NCI-H2196 treated with DMSO at 0.1 percent for 48 hours (cell line): ENCODE measurements around the gene MPPED2.
"Not testable (repeated sequence)": the region's sequence is repeated elsewhere in the genome, so short reads cannot be mapped to it uniquely, and the experiment has no call there.

Source experiments
- DNase-seq: peaks from one replicate; lab custom pipeline; 2025; ENCODE audit not compliant: unreplicated experiment; lab: John Stamatoyannopoulos, UW

The MPPED2 gene

DNA sequence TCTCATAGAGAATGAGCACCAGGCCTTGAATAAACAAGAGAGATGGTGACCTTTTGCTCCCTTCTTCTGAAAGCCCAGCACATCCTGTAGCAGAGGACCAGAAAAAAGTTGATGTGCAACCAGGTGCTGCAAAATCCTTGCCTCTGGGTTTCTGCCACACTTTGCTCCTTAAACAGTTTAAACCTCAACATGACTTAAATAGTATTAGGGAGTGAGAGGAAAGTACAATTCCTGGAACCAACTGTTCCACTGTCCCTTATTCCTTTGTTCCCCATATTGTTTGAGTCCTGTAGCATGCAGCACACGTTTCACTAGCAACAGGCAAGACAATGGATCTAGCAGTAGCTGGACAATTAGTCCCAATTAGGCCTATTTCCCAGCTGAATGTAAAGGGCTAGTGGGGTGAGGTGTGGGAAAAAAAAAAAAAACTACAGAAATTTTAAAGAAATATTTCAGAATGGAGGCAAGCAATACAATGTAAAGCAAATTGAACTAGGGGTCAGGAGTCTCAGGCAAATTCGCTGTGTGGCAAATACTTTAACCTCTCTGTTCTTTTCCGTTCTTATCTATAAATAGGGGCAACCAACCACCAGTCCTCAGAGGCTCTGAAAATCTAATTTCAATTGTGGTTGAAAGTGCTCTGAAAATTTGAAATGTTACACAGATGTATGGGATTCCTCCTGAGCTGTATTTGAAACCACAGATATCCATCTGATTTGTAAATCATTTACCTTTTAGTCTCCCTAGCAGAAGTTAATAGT, 6.6 kb downstream of the MPPED2 start:
- no peak for DNase-seq

- DNase-seq, result no peak
Measured at GRCh38 chr11:30578406-30578805, 7.7 kb downstream of the MPPED2 start.

- no peak for DNase-seq
Measured at GRCh38 chr11:30573951-30574350, 12.2 kb downstream of the MPPED2 start.

GRCh38 chr11:30568931-30569330, 17.2 kb downstream of the MPPED2 start:
- DNase-seq, result no peak

DNA sequence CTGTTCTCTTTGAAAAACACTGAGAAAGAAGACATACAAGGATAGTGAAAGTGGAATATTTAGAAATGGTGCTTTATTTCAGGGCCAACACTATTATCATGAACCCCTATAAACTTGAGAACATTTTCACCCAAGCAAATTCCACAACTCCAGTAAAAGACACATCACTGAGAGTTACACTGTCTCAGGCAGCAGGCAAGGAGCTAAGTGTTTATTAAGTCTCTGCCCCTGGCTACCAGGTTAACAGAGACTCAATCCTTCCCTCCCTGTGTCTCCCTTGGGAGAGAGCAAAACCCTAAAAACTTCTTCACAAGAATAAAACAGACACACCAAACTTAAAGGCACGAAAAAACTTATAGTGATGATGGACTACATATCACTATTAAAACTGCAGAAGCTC, 18.5 kb downstream of the MPPED2 start:
- DNase-seq, result no peak

DNA sequence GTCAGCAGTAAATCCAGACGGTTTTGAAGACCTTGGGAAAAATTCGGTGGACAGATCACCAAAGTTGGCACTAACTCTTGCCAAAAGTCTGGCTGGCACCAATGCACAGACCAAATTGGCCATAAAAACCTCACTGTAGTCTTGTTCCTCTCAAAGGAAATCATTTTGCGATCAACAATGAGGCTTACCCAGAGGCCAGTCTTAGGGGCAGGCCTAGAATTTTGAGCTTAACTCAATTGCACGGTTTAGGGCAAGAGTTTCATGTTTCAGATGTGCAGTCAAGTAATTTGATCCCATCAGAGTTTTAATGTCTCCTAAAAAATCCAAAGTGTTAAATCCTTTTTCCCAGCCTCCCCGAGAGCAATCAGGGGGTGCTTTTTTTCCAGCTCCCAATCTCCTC, 19.0 kb downstream of the MPPED2 start:
- no peak for DNase-seq

DNA sequence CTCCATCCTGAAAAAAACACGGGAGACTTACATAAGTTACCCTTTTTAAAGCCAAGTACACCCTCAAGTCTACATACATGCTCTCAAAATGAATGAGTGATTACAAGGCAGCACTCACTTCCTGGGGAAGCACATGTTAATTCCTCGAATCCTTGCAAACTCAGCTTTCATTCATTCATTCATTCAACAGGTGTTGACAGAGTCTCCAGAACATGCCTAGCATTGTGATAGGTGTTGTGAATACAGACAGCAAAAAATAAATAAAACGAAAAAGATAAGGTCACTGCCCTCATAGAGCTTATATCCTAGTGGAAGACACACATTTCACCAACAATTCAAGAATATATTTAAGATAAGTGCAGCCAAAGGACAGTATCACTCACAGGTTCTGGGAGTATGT, 19.7 kb downstream of the MPPED2 start:
- no peak for DNase-seq

DNA sequence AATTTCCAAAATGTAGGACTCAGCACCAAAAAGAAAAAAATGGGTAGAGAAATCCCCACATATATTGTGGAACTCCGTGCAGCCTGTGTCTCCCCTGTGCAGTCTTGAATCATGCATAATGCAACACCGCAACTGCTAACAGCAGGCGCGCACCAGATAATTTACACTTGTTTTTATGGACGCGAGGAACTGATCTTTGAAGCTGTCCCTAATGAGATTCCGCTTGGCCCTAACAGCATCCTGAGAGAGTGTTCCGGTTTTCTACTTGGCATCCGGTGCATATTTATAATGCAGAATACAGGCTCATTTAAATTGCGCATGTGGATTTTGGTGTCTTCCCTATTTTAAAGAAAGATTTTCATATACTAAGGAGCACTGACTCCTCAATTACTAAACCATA, 21.1 kb downstream of the MPPED2 start:
- no peak for DNase-seq

DNA sequence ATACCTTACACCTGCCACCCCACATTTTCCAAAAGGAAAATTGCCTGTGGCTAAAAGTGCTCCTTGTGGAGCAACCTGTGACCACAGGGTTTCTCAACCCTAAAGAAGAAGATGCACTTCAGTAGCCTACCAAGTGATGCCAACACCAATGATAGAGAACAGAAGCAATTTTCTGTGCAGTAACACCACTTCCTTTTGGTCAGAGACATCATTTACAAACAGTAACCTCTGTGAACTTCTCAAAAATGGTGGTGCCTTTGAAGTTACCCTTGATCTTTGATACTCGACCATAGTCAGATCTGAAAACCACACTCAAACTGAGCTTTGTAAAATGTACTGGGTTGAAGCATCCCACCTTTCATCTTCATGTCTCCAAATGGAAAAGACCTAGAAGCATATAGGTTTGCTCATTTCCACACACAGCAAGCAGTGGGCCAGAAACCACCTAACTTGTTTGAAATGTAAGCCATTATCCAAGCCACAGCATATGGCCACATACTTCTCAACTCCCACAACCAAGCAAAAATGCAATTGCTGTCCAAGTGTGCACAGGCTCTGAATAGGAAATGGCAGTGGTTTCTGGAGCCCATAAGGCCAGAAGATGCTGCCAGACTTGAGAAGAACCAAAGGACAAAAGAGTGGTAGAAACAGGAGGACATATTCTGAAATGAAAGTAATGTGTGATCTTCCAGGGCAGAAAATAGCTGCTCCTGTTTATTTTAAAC, 24.3 kb downstream of the MPPED2 start:
- DNase-seq, result no peak

GRCh38 chr11:30560206-30561106, 25.7 kb downstream of the MPPED2 start:
- no peak for DNase-seq

GRCh38 chr11:30559004-30559403, 27.1 kb downstream of the MPPED2 start:
- DNase-seq, result no peak

- DNase-seq, result not testable (repeated sequence)
Measured at GRCh38 chr11:30554587-30554986, 31.6 kb downstream of the MPPED2 start.

DNA sequence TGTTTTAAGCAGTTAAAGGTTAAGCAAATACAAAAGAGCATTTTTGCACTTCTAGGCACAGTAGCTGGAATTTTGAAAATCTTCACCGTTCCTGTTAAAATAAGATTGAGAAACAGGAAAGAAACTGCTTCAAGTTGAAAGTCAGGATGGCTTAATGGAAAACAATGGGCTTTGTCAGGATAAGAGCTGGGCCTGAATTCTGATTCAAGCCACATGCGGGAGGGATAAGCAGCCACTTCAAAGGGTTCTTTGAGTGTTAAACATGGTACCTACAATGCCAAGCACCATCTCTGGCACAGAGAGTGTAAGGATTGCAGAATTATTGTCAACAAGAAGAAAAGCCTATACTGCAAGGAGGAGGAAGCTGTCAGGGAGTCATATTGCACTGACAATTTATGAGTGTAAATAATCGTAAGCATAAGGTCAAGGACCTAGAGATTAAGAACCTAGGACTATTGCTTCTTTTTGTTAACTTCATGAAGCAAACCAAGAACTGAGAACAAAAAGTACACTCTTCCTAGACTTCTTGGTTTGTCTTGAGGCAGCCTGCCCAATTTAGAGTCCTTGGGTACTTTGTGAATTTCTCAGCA, 32.5 kb downstream of the MPPED2 start:
- DNase-seq, result no peak

- DNase-seq, result no peak
Measured at GRCh38 chr11:30552839-30553238, 33.3 kb downstream of the MPPED2 start.

DNA sequence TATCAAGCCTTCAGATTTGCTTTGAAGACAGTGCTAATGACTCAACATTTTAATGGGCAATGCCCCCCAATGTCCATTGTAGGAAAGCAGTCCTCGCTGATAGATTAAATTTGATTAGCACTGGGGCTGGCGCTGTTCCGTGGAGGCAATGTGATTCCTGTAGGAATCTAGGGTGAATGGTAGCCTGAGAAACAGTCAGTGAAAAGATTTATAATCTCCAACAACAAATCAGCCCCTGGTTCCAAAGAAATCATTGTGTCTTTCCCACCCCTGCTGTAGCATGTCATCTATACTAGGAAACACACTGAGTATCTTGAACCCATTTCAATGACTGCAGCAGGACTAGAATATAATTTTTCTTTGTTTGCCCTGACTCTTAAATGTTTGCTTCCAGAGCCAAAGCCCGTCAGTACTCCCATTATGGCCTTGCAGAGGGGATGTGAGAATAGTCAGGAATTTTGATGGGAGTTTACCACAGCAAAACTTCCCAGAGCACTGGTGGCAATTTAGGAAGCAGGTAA, 36.1 kb downstream of the MPPED2 start:
- DNase-seq, result no peak

DNA sequence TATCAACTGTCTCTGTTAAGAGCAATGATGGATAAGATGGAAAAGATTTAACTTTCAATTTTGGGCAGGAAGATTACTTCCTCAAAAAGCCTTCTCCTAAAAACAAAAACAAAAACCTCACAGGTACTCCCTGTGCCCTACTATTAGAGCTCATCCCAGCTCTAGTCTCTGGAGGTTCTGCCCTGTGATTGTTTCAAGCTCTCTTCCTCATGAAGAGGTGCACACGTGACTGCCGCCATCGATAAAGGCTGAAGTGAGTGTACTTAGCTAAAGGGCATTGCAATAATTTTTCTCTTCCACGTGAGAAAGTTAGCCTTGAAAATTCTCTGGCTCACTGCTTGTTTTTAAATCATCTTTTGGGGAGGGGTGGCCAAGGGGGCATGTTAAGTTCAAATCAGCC, 36.6 kb downstream of the MPPED2 start:
- DNase-seq, result no peak

- no peak for DNase-seq
Measured at GRCh38 chr11:30546334-30546733, 39.8 kb downstream of the MPPED2 start.

GRCh38 chr11:30545507-30545906, 40.6 kb downstream of the MPPED2 start:
- DNase-seq, result no peak

DNA sequence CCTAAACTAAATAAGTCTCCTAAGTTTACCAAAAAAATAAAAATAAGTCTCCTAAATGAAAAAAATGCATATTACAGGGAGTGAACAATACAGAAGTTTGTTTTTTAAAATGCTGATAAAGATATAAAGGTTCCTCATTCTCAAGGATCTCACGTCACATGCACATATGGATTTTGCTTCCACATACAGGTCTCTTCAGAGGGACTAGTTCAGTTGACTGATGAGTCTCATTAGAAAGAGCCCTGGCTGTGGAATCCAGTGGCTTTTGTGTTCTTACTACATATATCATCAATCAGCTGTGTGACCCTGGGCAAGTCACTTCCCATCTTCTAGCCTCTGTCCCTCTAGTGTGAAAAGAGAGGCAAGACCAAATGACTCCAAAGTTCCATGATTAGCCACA, 43.1 kb downstream of the MPPED2 start:
- no peak for DNase-seq

GRCh38 chr11:30540781-30541180, 45.4 kb downstream of the MPPED2 start:
- DNase-seq, result no peak

DNA sequence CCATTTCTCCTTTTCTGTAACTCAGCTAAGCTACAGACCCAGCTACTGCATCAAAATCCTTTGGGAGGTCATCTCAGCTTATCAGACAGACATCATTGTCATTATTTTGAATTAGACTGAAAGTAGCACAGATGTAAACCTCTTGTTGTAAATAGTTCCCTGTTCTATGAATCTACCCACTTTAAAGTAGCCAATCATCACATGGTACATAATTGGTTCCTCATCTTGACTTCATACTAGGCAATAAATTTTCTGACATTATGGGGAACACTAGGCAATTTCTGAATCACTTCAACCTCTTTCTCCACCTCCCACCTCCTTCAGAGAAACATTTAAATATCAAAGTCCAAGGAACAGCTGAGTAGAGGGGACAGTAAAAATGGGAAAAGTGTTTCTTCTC, 47.9 kb downstream of the MPPED2 start:
- DNase-seq, result no peak
